DMS 273 (cell line): Measurements from ENCODE around the gene C1QTNF9B.
A peak's percentile ranks its signal among the peaks of the same experiment; 100 is the strongest.
"Not testable (repeated sequence)": the region's sequence is repeated elsewhere in the genome, so short reads cannot be mapped to it uniquely, and the experiment has no call there.

ENCODE experiments used
- DNase-seq: peaks from one replicate; lab custom pipeline; 2025; ENCODE audit not compliant: unreplicated experiment; lab: John Stamatoyannopoulos, UW

Gene C1QTNF9B

DNA sequence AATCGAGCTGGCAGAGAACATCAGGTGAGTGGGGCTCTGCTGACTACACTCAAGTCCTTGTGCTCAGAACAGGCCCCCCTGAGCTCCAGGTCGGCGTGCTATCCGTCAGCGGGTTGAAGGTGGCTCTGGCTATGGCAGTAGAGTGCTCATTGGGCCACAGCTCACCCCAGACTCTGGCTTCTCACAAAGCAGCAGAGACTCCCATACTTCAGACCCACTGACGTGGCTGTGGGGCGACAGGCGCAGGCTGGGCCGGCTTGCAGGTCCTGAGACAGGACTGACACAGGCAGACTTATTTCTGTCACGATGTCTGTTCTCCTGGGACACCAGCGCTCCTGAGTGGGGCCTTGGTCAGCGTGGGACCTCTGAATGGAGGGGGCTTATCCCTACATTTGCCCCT, 2.6 kb downstream of the C1QTNF9B start:
- DNase-seq, result not testable (repeated sequence)

DNA sequence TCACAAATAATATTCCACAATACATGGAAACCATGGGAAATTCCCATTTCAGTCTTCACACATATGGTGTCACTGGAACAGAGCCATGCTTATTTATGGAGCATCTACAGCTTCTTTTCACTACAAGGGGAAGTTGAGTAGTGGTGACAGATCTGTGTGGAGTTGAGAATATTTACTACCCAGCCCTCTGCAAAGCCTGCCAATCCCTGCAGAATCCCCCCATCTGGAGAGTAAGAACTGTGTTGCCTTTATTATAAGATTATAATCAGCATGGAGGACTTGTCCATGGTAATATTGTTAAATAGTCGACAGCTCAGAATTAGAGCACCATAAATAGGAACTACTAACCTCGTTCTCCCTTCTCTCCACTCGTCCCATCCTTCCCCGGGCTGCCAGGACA, 3.5 kb downstream of the C1QTNF9B start:
- not testable (repeated sequence) for DNase-seq

DNA sequence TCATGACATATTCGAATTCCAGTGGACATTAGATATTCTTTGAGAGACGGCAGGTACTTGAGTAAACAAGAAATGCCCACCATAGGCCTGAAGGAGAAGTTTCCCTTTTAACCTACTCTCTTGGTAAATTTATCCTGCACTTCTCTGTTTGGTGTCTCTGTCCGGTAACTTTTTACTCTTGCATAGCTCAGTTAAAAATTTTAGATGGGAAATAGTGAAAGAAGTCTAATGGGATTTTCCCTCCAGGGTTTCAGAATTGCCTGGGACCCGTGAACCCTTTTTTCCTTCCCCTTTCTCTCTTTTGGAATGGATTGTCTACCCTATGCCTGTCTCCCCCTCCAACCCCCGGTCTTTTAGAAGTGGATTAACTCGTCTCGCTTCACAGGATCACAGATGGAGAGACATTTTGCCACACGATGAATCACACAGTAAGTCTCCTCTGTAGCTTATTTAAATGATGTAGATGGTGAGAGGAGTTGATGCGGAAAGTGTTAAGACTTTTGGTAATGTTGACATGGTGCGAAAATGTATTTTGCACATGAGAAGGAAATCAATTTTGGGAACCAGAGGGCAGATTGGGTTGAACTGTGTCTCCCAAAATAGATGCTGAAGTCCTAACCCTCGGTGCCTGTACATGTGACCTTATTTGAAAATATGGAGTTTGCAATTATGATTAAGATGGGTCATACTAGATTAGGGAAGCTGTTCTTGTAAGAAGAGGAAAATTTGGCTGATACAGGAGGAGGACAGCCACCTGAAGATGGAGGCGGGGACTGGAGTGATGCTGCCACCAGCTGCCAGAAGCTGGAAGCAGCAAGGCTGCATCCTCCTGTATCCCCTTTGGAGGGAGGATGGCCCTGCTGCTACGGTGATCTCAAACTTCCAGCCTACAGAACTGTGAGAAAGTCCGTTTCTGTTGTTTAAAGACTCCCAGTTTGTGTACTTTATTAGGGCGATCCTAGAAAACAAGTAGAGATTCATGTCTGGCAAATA, 7.4 kb downstream of the C1QTNF9B start:
- DNase-seq, result peak; percentile 49

DNA sequence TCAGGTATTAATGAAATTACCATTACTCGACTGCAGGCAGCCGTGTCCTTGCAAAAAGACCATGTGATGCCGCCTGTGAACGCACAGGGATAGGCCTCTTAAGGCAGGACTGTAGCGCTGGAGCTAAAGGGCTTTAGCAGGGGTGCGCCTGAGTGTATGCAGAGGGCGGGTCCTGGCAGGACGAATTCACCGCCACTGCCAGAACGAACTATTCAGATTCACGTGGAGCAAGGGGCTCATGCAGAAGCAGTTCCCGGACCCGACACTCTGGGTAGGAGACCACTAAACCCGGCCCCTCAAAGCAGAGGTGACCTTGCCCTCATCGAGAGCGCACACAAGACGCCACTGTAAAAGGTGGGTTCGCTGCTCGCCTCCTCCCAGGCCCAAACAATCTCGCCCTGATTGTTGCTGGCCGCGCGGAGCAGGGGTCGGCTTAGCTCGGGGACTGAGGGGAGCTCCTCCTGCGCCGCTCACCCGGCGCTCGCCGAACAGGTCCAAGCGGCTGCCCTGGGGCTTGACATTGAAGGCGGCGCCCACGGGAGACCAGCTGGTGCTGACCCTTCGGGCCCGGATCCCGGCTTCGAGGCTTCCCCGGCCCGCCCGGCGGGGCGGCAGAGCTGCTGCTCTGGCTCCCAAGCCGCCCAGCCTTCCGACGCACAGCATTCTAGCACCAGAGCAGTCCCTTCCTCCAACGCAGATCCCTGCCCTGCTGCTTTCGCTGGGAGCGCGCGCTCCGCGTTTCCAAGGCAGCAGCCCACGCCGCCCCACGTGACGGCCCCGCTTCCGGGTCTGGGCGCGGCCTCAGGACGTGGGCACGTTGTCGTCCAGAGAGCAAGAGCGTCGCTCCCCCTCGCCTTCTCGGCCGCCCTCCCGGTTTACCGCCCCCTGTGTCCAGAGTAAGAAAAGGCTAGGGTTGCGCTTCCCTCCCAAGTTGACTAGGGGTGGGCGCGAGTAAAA, 8.4 kb downstream of the C1QTNF9B start, which contains the start of gene MIPEP:
TSS of gene MIPEP (minus strand) at position 743 of the 957 bp plus-strand sequence. CDS start at position 663, 80 bp downstream.
- peak; percentile 97 for DNase-seq

DNA sequence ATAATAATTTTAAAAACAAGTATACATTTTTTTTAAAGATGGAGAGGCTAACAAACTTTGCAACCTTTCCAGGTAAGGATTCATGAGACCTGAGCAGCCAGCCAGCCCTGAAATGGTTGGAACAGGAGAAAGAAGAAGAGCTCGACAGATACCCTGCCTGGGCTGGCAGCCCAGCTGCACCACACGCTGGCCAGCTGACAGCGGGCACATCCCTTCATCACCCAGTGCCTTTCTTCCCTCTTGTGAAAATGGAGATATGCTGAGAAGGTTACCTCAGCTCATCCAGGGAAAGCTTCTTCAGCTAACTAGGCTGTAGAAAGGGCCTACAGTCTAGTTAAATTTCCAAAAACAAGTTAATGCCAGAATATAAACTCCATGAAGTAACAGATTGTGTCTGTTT, 12.9 kb downstream of the C1QTNF9B start:
- DNase-seq, result not testable (repeated sequence)

DNA sequence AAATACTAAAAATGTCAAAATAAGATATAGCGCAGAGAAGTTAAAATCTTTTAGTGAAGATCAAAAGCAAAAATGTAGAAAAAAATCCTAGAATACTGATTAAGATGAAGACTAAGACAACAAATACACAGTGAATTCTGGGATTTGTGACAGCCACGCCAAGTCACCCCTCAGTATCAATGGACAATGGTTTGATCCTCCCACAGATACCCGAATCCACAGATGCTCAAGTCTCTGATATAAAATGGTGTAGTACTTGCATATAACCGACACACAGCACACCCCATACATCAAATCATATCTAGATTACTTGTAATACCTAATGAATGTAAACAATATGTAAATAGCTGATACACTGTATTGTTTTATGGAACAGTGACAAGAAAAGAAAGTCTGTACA, 14.0 kb downstream of the C1QTNF9B start:
- no peak for DNase-seq

DNA sequence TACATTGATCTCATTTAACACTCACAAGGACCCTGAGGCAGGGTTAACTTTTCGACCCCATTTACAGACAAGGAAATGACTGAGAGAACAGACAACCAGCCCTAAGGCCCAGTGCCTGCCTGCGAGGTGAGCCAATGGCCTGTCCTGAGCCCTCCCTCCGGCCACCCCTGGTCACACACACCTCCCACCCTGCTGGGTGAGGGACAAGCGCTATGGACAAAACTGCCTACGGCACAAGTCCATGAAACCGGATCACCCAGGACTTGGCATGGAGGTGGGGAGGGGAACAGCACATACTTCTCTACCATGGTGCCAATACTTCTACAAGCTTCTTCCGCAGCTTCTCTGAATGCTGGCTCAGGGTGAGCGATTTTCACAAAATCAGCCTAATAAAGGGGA, 15.9 kb downstream of the C1QTNF9B start:
- DNase-seq, result not testable (repeated sequence)

DNA sequence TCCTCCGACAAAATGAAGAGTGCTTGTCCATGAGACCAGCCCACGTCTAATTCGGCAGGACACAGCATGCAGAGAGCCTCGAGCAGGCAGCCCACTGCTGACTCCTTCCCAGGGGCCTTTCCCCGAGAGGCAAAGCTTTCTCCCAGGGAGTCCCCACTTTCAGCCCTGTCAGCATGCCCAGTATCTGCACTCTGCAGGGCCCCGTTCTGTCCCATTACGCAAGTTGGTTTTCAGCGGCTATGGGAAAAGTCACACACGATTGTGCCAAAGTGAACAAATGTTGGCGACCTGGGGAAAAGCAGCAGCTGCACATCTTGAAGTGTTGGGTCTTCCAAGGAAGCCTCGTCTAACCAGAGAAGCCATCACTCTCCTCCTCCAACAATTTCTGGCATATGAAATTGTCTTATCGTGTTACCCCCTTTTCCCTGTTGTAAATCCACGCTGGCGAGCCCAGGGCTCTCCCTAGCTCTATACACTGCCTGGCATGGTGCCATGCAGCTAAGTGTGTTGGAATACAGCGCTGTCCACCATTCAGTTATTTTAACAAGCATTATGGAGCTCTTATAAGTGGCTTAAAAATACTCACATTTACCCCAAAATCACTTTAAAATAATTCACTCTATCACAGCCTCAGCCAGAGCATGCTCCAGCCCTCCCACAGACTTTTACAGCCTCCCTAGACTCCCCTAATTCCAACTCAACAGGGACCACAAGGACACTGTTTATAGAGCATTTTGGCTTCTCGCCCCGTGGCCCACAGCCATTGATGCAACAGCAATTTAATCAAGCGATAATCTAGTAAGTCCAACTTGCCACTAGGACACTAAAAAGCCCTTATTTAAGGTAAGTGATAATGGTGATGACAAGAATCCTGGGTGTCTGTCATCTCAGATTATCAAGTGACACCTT, 16.6 kb downstream of the C1QTNF9B start:
- not testable (repeated sequence) for DNase-seq

DNA sequence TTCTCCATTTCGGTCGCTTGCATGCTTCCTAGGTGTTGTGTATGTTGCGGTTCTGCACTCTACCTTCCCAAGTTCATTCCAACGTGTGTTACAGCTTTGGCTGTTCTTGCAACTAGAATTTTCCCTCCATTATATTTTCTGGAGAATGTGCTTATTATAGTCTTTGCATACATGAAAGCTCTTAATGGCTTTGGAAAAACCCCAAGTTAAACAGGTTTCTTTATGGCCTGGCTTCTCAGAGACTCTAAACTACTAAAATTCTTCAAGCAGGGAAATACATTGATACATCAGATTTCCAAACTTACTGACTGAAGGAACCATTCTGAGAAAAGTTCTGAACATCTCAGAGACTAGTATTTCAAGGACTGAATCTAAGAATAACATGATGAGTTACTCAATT, 20.0 kb downstream of the C1QTNF9B start:
- no peak for DNase-seq

DNA sequence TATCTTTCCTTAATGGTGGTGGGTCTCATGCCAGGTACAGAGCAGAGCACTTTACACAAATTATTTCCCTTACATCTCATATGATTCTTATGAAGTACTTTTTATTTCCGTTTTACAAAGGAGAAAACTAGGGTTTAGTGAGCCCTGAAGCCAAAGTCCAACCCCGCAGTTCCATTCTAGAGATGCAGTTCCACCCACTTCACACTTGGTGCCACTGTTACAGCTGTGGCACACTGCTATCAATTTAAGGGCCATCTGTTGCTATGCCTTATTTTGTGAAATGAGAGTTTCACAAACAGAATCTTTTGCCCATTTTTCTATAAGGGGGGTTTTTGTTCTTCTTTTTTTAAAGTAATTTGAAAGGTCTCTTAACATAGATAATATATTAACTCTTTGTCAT, 21.0 kb downstream of the C1QTNF9B start:
- peak; percentile 64 for DNase-seq

DNA sequence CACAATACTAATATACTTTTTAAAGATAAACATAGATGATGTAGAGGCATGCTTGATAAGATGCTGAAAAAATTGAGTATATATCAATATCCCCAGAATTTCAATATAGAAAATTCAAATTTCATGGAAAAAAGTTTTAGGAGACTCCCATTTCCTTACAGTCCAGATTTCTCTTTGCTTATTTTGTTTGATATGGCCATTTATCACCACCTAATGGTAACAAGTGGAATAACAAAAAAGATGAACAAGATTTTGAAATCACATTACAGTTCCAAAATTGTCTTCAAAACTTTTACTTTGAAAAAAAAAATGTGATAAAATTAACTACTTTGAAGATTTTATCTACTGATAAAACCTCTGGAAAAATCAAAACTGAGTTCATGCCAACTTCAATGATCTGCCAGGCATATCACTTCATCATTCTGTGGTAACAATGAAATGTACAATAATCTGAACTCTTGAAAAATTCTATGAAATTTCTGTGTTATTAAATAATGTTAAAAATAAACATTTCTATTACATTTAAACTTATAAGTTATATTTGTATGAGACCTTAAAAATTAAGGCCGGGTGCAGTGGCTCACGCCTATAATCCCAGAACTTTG, 25.6 kb downstream of the C1QTNF9B start:
- peak; percentile 47 for DNase-seq

DNA sequence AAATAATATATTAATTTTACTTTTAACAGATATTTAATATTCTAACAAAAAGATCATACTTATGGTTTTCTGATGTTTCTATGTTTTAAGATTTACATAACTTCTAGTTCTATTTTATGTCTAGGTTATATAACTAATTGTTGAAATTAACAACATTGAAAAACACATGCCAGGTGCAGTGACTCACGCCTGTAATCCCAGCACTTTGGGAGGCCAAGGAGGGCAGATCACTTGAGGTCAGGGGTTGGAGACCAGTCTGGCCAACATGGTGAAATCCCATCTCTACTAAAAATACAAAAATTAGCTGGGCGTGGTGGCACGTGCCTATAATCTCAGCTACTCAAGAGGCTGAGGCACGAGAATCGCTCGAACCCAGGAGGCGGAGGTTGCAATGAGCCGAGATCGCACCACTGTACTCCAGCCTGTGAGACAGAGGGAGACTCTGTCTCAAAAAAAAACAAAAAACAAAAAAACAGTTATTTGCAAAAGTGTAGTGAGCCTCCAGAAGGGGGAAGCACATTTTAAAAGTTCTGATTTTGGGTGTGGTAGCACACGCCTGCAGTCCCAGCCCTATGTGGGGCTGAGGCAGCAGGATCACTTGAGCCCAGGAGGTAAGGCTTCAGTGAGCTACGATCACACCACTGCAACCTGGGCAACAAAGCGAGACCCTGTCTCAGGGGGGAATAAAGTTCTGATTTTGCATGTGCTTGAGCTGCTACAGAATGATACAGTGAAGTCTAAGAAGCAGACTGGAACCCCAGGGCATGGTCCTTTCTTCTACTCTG, 26.8 kb downstream of the C1QTNF9B start:
- no peak for DNase-seq

DNA sequence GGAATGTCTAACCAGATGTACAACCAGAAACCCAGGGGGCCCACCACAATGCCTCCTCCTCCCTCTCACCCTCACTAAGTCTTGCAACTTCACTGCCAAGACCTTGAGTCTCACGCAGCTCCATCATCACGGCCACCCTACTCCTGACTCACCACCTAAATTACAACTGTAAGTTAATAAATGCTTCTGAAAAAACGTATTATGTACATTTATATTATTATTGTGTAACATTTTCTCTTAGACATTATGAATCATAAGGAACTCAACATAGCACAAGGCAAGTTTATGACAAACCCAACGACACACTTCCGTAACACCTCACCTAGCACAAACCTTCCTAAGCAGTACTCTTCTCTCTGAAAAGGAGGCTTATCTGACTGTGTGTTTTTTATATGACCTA, 28.8 kb downstream of the C1QTNF9B start:
- no peak for DNase-seq

DNA sequence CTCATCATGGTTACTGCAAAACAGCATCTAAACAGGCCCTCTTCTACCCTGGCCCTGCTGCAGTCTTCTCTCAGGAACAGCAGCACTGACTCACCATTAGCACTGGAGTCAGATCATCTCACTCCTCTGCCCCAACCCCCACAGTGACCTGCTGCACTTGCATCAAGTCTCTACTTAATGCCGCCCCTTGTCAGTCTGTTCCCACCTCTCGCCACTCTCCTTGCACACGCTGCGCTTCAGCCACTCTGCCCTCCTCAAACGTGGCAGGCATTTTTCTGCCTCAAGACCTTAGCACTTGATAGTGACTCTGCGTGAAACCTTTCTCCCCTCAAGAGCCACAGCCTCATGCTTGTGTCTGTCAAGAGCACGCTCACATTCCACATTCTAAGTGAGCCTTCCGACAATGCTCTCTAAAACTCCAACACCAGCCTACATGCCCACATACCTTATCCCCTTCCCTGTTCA, 30.2 kb downstream of the C1QTNF9B start:
- DNase-seq, result no peak

DNA sequence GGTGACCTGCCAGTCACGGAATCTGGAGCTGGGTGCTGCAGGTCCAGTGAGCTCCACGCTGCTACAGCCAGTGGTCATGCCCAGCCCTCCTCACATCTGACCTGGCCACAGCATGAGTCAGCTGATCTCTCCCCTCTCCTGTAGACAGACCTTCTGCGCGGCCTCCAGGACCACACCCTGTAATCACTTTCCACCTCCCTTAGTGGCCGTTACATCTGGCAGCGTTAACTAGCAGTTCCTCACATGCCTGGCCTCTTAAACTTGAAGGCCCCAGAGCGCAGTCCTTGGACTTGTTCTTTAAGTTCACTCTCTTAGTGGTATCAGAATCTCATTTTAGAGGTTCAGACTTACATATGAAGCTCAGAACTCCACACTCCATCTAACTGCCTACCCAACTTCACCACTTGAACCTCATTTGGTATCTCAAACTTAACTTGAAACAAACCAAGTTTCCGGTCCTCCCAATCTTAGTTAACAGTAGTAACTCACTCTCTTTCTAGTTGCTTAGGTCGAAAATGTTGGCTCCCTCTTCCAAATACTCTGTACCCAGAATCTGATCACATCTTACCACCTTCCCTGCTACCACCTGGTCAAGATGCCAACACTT, 30.8 kb downstream of the C1QTNF9B start:
- no peak for DNase-seq

DNA sequence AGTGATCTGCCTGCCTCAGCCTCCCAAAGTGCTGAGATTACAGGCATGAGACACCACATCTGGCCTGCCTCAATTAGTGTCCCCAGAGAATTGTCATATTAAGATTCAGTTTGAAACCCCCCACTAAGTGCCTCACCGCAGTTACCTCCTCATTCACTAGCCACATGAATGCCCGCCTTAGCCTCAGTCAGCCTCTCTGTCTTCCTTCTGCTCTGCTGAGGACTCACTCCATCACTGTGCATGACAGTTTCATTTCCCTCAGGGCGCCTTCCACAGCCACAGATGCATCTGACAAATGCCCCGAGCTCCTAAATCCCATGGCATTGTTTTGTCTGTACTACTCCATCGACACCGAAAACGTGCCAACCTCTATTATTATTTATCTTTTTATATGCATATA, 31.4 kb downstream of the C1QTNF9B start:
- DNase-seq, result no peak

DNA sequence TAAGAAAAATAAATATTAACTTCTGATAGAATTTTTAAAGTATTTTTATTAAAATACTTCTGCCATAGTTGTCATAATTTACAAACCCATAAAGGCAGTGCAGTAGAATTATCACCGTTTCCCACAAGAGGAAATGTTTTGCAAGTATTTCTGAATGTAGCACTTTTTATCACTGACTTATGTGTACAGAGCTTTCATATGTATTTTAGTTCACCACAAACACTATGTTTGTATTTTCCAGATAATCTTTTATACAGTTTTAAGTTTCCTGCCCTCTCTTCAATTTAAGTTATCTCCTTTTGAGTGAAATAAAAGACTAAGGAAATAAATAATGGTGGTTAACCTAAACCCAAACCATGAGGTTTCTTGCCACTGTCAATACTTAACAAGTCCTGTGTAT, 32.3 kb downstream of the C1QTNF9B start:
- no peak for DNase-seq

DNA sequence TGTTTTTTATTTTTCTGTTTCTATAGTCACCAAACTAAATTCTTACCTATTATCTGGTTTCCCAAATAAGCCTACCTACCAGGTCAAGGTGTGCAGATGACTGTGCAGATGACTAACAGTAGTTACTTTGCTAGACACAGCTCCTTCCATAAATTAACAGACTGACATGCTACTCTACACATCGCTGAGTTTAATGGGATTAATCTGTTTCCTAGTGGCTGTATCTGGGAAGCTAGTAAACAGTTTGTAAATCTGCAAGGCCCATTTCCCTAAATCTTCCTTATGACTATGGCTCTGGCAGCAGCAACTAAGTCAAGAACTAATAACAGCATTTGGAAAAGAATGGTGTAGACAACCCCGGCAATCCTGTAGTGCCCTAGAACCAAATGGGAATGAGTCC, 36.0 kb downstream of the C1QTNF9B start:
- no peak for DNase-seq

DNA sequence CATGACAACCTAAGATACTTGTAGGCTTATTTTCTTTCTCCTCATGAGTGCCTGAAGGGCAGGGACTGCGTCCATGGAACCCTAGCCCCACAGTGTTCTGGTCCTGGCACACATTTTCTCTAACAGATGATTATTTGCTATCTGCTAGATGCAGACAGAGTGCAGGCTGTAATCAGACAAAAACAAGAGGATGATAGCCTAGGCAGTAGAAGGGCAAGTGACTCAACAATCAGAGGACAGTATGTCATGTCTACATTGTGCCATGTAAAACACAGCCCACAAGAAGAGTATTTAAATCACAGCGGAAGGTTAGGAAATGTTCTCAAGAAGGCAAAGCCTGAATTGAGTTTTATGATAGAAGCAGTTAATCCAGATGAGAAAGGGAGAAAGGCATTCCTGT, 37.4 kb downstream of the C1QTNF9B start:
- DNase-seq, result no peak
